Measurements from ENCODE around the gene FOXR1. TPM values are rescaled to one million over a fixed set of nuclear protein-coding genes. Genes with fewer than 3 reads are reported as not detected.

Gene FOXR1
- total and polyA plus RNA-seq, 2 of the 8 experiments (the other 6 are each of a cell fraction or from before 2014, with no cell fraction given) = not detected

- no peak for TF ChIP-seq CHD1 (IDR thresholded peaks at IDR 0.05; ENCODE audit: low read depth, low read length)
Observed at GRCh38 chr11:119006656-119007055, 35.1 kb downstream of the FOXR1 start (continued).

All from H1 (cell line).